Activated CD4-positive, alpha-beta T cell treated with anti-CD3 and anti-CD28 coated beads, Interleukin-2, Interleukin-4, amounts not matched to agents 100 ng/mL and 50 ng/mL, durations not matched to agents 16 hours and 8 hours (primary cell): ENCODE data around the gene EHMT1.
"Not testable (repeated sequence)": the region's sequence is repeated elsewhere in the genome, so short reads cannot be mapped to it uniquely, and the experiment has no call there.

Source experiments
- DNase-seq: peaks from one replicate; pipeline ENCODE4 v3.0.0-alpha.2; 2020; ENCODE audit warnings: low spot score

EHMT1 gene

GRCh38 chr9:137761793-137762192, 143.0 kb downstream of the EHMT1 start:
- DNase-seq = no peak

GRCh38 chr9:137762414-137763061, 143.7 kb downstream of the EHMT1 start:
- no peak for DNase-seq

DNA sequence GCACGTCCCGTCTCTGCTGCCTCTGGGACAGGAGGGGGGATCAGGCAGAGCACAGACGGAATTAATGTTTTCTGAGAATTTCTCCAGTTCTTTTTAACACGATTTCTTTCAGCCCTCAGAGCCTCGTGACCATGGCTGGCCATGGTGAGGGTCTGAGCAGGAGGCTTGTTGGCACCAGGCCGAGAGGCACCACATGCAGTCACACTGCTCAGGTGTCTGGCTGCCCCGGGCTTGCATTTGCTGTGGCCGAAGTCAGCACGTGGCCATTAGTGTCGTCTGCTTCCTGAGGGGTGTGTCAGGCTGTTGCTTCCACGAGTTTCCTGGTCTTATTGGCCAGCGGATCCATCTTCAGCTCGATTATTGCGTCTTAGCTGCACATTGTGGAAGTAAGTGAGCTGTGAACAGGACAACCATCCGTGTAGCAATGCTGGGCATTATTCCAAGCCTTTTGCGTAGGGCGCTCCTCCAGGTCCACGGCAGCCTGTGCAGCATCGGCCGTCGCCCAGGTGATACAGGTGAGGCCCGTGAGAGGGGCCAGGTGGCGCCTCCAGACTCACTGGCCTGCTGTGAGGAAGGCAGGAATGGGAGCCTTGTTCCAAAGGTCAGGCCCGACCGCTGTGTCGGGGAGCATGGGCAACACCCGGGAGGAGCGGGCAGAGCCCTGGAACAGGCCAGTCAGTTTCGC, 144.6 kb downstream of the EHMT1 start:
- no peak for DNase-seq

DNA sequence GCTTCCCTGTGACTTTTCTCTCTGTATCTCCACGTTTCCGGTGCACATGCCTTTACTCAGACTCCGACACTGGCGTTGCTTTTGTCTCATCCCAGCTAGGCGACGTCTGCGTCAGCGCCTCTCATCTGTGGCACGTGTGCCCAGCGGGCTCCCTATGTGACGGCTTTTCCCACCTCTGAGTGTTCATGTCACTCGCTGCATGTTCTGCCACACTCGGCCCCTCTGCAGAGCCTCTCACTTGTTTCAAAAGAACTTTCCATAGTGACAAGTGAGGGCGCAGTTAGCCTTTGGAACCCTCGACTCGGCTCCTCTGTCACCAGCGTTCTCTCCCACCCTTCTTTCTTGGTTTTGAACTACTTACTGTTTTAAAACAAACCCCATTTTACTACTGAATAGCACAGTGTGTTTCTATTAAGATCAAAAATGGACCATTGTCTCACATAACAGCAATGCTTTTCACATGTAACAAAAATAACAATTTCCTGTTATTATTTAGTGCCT, 145.4 kb downstream of the EHMT1 start:
- DNase-seq = no peak

DNA sequence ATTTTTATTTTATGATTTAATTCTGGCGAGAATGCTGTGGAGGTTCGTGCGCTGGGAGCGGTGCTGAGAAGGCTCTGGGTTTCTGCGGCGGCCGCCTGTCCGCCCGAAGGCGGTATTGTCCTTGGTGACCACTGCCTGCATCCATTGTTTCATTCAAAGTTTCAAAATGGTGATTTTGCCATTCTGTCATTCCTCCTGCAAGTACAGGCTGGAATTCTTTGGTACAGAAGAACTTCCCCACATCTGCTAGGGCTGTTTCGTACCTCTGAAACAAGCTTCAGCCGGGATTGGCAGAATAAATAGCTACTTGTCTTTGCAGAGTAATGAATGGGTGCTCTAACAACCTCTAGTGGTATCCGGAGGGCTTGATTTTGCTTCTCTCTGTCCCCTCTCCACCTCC, 146.2 kb downstream of the EHMT1 start:
- DNase-seq = no peak

GRCh38 chr9:137765536-137765935, 146.7 kb downstream of the EHMT1 start:
- no peak for DNase-seq

DNA sequence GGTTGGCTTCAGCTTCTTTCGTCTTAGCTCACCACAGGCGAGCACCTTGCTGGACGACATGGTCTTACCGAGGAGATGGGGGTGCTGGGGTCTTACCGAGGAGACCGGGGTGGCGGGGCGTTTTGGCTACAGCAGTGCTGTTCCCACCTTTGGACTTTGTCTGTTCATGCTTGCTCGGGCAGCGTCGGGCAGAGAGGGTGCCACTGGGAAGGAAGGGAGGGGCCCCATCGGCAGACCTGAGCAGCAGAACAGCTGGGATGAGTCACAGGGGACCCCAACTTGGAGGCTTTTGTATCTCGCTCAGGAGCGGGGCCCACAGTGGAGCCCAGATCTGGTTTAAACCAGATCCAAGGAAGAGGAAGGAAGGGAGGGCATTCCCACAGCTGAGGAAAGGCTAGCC, 152.8 kb downstream of the EHMT1 start:
- DNase-seq = no peak

- no peak for DNase-seq
These were observed 153.6 kb downstream of the EHMT1 start for GRCh38 chr9:137772281-137772873.

DNA sequence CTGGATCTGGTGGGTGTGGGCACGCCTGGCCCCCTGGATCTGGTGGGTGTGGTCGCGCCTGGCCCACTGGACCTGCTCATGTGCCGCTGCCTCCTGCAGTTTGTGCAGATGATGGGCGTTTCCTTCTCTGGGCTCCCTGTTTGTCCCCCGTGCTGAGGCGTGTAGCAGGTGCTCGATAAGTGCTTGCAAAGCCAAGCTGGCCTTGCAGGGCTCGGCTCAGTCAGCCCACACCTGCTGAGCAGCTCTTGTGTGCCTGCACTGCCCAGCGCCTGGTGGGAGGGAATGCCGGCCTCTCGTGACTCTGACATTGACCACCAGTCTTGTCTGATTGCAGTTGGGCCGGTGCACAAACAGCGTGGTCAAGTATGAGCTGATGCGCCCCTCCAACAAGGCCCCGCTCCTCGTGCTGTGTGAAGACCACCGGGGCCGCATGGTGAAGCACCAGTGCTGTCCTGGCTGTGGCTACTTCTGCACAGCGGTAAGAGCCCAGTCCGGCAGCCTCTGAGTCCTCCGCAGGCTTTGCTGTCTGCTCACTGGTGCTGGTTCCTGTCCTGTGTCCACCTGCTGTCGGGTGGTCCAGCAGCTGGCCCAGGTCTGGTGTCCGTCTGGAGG, 156.1 kb downstream of the EHMT1 start:
- no peak for DNase-seq

DNA sequence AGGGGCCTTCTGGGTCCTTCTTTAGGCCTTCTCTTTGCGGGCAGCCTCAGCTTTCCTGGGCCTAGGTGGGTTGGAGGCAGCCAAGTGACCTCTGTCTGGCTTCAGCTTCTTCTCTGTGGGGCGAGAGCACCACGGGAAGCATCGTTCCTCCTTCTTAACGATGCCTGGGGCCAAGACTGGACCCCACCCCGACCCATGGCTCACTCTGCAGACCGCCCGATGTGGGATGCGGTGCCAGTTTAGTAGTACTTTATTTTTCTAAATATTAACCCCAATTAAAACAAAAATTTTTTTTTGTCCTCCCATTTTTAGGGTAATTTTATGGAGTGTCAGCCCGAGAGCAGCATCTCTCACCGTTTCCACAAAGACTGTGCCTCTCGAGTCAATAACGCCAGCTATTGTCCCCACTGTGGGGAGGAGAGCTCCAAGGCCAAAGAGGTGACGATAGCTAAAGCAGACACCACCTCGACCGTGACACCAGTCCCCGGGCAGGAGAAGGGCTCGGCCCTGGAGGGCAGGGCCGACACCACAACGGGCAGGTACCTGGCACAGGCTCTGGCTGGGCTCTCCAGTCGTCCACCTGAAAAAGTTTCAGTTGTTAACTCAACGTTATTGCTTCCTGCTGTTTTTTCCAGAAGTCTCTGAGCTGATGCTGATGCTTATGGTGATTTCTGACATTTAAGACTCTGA, 157.6 kb downstream of the EHMT1 start:
- no peak for DNase-seq

DNA sequence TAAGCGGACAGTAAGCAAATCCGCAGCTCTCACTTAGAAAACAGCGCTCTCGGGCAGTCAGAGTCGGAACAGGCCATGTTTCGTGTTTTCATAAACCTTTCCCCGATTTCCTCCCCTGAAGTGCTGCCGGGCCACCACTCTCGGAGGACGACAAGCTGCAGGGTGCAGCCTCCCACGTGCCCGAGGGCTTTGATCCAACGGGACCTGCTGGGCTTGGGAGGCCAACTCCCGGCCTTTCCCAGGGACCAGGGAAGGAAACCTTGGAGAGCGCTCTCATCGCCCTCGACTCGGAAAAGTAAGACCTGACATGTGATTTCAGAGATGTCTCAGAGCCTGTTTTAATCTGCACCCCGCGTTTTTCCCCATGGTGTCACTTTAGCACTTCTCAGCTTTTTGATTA, 159.0 kb downstream of the EHMT1 start:
- no peak for DNase-seq

DNA sequence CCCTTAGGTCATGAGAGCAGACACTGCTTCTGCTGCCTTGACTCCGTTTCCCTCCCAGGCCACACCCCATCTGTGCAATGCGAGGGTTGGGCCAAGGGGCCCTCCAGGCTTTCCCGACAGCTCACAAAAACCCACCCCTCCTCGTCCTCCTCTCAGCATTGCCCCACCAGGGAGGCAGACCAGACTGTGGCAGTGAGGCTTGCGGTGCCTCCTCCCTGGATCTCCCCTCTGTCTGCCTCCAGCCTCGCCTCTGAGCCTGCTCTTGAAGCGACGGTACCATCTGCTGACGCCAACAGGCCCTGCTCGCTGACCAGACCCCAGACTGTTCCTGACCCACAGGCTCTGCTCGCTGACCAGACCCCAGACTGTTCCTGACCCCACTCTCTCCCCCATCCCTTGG, 159.5 kb downstream of the EHMT1 start:
- no peak for DNase-seq

GRCh38 chr9:137778914-137779313, 160.1 kb downstream of the EHMT1 start:
- no peak for DNase-seq

- not testable (repeated sequence) for DNase-seq
These were observed 161.2 kb downstream of the EHMT1 start for GRCh38 chr9:137780031-137780430.

DNA sequence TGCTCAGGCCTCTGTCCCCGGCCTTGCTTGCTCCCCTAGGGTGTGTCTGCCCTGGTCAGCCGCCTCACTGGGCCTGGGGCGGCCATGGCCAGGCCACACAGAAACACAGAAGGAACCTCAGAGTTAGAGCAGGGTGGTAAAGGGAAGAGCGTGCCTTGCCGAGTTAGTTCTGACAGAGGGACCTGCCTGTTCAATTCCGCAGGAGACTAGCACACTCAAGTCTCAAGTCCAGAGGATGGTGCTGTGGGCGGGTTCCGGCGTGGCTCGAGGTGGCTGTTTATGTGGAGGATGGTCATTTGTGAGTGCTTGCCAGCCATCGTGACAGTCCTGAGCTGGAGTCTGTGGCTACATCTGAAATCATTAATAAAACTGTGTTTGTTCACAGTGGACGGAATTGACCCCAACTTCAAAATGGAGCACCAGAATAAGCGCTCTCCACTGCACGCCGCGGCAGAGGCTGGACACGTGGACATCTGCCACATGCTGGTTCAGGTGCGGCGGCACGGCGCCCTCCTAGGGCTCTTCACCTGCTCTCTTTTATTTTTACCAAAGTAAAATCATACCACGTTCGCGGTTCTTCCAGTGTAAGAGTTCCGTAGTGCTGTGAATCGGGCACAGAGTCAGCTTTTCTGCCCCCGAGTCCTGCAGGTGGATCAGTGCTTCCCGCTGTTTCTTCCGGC, 163.2 kb downstream of the EHMT1 start:
- DNase-seq = no peak

- DNase-seq = no peak
These were observed 164.7 kb downstream of the EHMT1 start for GRCh38 chr9:137783521-137783920.

DNA sequence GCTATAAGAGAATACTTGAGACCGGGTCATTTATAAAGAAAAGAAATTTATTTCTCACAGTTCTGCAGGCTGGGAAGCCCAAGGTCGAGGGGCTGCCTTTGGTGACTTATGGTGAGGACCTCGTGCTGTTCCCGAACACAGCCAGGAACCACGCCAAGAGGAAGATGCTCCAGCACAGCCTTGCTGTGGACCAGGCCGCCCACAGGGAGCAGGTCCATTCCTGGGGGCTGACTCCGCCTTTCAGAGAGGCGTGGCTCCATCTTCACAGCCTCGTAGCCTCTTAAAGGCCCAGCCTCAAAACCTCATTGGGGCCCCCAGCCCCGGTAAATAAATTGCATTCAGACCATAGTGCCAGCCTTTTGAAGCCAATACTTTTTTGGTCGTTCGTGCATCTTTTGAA, 165.2 kb downstream of the EHMT1 start:
- DNase-seq = no peak

- DNase-seq = no peak
These were observed 166.1 kb downstream of the EHMT1 start for GRCh38 chr9:137784641-137785513.

DNA sequence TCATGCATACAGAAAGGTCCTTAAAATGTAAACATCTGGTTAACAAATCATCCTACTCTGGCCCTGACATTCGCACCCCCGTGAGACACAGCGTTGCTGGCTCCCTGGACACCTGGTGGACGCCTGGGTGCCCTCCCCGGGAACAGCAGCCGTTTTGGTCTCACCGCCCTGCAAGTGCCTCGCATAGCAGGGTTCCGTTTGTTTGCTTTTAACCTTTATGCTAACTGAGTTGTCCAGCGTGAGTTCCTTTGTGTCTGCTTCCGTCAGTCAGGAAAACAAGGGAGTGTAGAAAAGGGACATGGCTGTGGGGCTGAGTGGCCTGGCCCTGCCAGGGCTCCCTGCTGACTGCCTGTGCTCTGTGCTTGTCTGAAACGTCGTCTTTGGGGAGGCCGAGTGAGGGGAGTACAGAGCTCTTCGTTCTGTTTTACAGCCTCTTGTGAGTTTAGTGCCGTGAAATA, 166.9 kb downstream of the EHMT1 start:
- DNase-seq = no peak

- no peak for DNase-seq
These were observed 167.7 kb downstream of the EHMT1 start for GRCh38 chr9:137786511-137786920.

- no peak for DNase-seq
These were observed 168.6 kb downstream of the EHMT1 start for GRCh38 chr9:137787381-137787780.
